ENCODE results near the gene DIO2. TPM values are rescaled to one million over a fixed set of nuclear protein-coding genes. Genes with fewer than 3 reads are reported as not detected.
A peak's percentile ranks its signal among the peaks of the same experiment; 100 is the strongest.

Gene DIO2
- polyA plus RNA-seq (2013, experiment 1 of 2; ENCODE audit: insufficient read length): 0.37 TPM
- 0.33 TPM for polyA plus RNA-seq (2013, experiment 2 of 2; ENCODE audit: insufficient read length)

- no peak for DNase-seq
These were observed at the start of gene DIO2 for GRCh38 chr14:80211153-80212022. TSS of gene DIO2 (minus strand) at chr14:80211504. CDS start at chr14:80211472, 32 bp downstream.

GRCh38 chr14:80260645-80261044, 49.3 kb upstream of the DIO2 start:
- no peak for DNase-seq

GRCh38 chr14:80239631-80240030, 28.3 kb upstream of the DIO2 start:
- peak; percentile 29 for DNase-seq

GRCh38 chr14:80237143-80237542, 25.8 kb upstream of the DIO2 start:
- DNase-seq: no peak

- DNase-seq: no peak
These were observed 22.3 kb upstream of the DIO2 start for GRCh38 chr14:80233470-80234089.

GRCh38 chr14:80231702-80232101, 20.4 kb upstream of the DIO2 start:
- DNase-seq: no peak

- no peak for DNase-seq
These were observed 12.6 kb upstream of the DIO2 start for GRCh38 chr14:80223696-80224465.

- no peak for DNase-seq
These were observed 5.5 kb upstream of the DIO2 start for GRCh38 chr14:80216818-80217217.

- DNase-seq: peak; percentile 44
These were observed 4.7 kb upstream of the DIO2 start for GRCh38 chr14:80215756-80216581.

- no peak for DNase-seq
These were observed 3.8 kb upstream of the DIO2 start for GRCh38 chr14:80215081-80215480.

GRCh38 chr14:80213602-80214001, 2.3 kb upstream of the DIO2 start:
- peak; percentile 69 for DNase-seq

- peak; percentile 57 for DNase-seq
These were observed 706 bp upstream of the DIO2 start for GRCh38 chr14:80212023-80212397.

- no peak for DNase-seq
These were observed 2.8 kb downstream of the DIO2 start for GRCh38 chr14:80208461-80208860.

GRCh38 chr14:80206351-80207080, 4.8 kb downstream of the DIO2 start:
- DNase-seq: peak; percentile 62

GRCh38 chr14:80202888-80203562, 8.3 kb downstream of the DIO2 start:
- no peak for DNase-seq

- no peak for DNase-seq
These were observed 11.2 kb downstream of the DIO2 start for GRCh38 chr14:80200093-80200492.

- no peak for DNase-seq
These were observed 22.7 kb downstream of the DIO2 start for GRCh38 chr14:80188571-80188970.

GRCh38 chr14:80186301-80186800, 25.0 kb downstream of the DIO2 start:
- DNase-seq: no peak

GRCh38 chr14:80176893-80177292, 34.4 kb downstream of the DIO2 start:
- no peak for DNase-seq

GRCh38 chr14:80172375-80173051, 38.8 kb downstream of the DIO2 start:
- peak; percentile 37 for DNase-seq
